Right renal cortex interstitium (tissue), 3 donors: ENCODE results near the gene EPSTI1. TPM values are rescaled to one million over a fixed set of nuclear protein-coding genes. Genes with fewer than 3 reads are reported as not detected.
"Not testable (repeated sequence)": the region's sequence is repeated elsewhere in the genome, so short reads cannot be mapped to it uniquely, and the experiment has no call there.

ENCODE experiments used
- DNase-seq, 3 donors: peaks; one replicate each; pipeline ENCODE4 v3.0.0-alpha.2; 2013; ENCODE audit warnings: low read depth in 3 of 3, low spot score in 2 of 3
- polyA plus RNA-seq, 3 donors: library from polyadenylated mRNA; unstranded; fragments of 120-200 nt; gene quantifications; one replicate each; pipeline ENCODE4 v1.2.1, GENCODE V29; 2013; ENCODE audit not compliant: insufficient read length in 3 of 3

EPSTI1 gene
- polyA plus RNA-seq, 3 donors: 13.6 to 15.9 (median 15.0) TPM

DNA sequence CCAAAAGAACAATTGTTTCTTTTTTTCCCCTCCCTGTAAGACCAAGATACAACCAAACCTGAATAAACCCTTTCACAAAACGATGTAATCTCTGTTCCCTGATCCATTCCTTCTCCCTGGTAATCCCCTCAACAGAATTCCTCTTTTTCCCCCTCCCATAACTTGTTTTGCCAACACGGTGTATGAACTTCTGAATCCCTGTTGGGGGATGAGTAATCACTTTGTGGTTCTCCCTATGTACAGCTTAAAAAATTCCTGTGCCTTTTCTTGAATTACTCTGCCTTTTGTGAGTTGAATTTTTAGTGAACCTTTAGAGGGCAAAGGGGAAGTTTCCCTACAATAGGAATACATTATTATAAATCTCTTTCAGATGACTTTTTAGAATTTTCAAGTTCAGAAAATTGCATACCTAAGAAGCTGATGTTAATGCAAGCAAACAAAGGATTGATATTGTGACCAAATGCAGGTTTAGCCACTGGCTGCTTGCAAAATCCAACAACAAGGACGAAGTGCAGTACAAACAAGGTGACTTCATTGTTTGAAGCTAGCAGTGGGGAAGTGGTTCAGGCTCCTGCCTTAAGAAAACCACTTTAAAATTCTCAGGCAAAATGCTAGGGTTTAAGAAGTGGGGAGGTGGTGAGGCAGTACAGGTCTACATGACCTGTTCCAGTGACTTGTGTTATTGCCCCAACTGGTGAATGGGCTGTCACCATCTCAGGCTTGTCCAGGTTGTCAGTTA, 15.0 kb upstream of the EPSTI1 start:
- no peak for DNase-seq

DNA sequence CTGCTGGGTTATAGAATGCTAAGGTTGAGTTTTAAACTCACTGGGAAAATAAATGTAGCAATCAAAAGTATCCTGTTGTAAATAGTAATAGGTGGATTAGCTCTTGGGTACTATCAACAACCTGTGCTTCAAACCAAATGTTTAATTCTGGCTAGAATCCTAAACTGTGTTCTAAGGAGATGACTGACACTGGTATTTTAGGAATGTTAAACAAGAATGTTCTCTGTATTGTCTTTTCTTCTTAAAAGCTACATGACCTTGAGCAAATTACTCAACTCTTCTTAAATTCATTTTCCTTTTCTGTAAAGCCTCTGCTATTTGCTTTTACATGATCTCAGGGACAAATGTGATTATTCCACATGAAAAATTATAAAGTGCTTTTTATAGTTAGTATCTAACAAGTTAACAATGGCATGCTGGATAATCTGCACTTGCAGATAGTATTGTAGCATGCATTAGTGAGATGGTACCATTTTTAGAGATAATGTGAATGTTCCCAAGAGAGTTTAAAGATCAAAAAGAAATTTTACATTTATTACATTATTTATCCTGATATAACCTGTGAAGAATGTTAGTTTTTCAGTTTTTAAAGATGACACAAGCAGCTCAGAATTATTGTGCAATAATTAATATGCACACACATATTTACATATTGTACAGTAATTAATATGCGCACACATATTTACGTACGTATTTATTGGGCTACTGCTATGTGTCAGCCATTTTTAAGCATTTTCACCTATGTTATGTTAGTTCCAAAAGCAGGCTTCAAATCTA, 13.6 kb upstream of the EPSTI1 start:
- no peak for DNase-seq

- DNase-seq: no peak
These were observed 11.7 kb upstream of the EPSTI1 start for GRCh38 chr13:43003729-43004128.

GRCh38 chr13:43003010-43003409, 11.0 kb upstream of the EPSTI1 start:
- no peak for DNase-seq

DNA sequence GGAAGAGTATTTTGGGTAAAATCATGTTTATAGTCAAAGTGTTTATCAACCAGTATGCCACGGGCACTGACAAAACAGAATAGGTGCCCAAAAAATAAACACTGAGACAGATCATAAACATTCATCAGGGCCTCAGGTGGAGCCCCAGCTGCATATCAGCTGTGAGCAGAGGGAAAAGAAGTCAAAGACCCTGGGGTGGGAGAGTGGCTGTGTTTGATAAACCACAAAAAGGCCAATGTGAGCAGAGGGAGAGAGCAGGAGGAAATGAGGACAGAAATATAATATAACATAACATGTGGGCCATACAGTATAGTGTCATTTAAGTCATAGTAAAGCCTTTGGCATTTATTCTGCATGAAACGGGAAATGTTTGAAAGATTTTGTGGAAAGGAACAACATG, 10.0 kb upstream of the EPSTI1 start:
- no peak for DNase-seq

DNA sequence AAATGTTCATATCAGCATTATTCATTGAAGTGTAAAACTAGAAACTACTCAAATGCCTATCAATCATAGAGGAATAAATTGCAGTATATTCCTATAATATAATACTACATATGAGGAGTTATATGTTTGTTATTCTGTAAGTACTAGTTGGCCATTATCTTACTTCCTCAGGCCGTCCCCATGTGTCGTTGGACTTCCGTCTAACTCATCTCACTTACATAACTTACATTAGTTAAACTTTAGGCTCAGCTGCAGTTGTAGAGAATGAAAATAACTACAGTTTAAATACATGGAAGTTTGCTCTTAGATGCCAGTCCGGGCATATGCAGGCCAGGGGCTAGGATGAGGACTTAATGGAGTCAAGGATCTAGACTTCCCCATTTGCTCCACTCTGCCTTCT, 8.6 kb upstream of the EPSTI1 start:
- no peak for DNase-seq

GRCh38 chr13:42999491-42999890, 7.5 kb upstream of the EPSTI1 start:
- DNase-seq: no peak

DNA sequence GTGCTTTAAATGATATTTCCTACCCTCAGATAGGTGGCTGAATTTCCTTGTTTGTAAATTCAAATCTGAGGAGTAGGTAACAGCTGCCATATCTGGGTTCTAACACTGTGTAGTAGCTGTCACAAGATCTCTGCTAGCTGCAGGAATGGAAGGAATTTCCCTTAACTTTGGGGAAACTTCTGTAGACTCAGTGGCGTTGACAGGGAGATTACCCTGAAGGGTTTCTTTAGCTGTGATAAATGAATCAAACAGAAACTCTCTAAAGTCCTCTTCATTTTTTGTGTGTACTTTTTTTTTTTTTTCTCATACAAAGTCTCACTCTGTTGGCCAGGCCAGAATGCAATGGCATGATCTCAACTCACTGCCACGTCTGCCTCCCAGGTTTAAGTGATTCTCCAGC, 5.3 kb upstream of the EPSTI1 start:
- DNase-seq: no peak

DNA sequence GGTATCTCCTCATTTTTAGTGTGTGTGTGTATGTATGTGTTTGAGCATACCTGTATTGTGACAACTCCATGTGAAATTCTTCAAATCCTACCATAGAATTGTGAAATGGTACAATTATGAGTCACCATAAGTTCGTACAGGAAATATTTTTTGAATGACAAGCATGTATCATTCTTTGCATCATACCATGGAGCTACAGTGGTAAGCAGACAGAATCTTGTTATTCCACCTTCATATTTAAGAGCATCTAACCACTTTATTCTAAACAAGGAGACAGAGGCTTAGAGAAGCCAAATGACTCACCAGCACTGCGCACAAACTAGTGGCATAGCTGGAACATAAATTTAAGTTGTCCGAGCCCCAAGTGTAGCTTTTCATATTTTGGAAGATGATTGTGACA, 4.5 kb upstream of the EPSTI1 start:
- no peak for DNase-seq

GRCh38 chr13:42994878-42995277, 2.8 kb upstream of the EPSTI1 start:
- no peak for DNase-seq

DNA sequence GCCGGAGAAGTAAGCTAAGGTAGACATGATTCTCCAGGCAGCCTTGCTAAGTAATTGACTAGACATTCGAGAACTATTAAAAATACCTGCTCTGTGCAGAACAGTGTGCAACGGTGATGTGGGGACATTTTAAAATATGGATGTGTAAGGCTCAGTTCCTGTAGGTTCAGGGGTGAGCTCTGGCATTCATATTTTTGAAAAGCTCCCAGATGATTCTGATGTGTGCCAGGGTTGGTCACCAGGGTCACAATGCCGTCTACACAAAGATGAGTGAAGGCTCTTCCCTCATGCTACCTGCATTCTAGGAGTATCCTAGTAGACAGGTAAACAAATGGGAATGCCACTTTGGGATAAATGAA, 702 bp upstream of the EPSTI1 start:
- no peak for DNase-seq

GRCh38 chr13:42991233-42991897, 676 bp downstream of the EPSTI1 start:
- DNase-seq: not testable (repeated sequence)

DNA sequence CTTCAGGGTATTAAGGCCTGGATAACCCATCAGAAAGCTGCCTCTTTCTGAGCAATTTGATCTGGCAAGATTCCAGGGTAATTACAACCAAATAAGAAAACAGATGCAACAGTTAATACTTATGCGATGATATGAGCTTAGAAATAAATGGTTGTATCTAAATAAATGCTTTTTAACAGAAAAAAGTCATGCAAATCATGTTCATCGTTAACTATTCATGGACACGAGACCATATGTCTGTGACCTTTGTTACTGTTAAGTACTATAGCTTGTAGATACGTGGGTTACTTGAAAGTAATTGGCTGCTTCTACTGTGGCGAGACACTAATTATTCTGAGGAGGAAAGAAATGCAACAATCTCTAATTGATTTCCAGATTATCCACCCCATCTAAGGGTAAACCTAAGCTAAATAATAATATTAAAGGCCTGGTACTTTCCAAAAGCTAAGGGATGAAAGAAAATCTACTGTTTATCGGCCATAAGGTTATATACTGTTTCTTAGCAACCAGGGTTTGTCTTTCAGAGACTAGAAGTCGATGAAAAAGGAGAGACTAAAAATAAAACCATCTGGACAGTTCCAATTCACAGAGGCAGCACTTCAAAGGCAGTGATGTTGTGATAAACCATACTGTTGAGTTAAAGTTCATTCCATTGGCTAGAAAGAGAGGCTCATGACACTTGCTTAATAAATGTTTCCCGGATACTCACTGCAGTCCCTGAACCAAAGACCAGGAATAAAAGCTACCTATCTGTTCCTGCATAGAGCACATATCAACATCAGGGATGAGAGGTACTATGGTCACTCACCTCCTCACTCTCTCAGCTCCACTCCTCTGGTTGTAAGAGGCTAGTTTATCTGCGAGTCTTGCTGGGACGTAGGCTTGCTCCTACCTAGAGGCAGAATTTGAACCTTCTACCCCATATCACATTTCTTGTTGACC, 1.5 kb downstream of the EPSTI1 start:
- no peak for DNase-seq

DNA sequence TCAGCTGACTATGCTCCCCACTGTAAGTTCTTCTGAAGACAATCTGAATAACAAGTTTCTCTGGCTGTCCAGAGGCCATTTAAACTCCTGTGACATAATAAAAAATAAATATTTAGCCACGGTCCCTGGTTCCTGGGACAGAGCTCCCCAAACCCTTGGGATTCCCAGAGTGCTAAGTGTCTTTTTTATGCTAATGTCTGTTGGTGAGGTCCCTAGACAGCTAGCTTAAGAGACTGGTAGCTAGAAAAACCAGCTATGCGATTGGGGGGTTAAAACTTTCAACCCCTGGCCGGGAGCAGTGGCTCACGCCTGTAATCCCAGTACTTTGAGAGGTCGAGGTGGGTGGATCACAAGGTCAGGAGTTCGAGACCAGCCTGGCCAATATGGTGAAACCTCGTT, 5.9 kb downstream of the EPSTI1 start:
- no peak for DNase-seq

DNA sequence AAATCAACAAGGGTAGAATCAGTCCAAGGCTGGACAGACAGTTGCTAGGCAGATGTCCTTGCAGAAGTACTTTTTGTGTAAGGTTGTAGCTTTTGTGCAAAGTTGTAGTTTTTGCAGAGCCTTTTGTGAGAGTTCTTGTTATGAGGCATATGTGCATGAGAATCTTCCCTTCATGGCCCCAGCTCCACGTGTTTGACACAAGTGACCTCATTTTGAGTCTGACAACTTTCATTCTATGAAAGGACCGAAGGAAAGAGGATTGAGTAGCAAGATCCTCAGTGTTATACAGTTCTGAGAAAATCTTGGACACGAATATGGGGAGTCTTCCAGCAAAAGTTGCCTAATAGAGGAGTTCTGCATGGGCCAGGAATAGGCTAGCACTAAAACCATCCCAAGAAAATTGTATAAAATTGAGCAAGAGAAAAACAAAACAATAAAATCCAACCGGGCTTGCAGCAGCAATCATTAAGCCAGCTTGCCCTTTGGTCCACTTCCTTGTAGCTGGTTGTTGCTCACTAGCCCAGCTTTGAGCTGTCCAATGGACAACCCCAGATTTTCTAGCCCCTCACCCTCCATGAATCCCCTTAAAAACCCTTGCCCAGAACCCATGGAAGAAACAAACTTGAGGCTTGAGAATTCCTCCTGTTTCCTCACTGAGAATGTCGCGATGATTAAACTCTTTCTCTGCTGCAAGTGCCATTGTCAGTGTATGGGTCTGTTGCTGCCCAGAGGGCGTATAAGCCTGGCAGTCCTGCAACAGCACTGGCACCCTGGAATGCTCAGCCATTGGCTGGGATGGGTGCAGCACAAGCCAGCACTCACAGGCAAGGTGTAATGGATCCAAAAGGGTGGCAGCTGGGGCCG, 6.5 kb downstream of the EPSTI1 start:
- DNase-seq: no peak

DNA sequence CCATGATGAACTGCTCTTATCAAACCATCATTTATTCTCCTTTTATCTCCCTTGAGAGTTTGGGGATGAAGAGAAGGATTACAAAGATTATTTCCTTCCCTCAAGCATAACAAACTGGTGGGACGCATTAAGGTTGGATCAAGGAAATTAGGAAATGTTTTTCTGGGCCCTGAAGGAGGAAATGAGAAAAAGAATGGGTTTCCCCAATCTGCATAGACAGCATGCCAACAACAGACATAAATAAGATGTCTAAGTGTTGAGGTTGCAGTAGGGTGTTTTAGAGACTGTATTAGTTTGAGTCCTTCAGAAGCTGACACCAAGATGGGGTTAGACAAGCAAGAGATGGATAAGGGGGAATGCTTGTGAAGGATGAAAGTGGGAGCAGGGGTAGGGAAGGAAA, 7.3 kb downstream of the EPSTI1 start:
- no peak for DNase-seq

- DNase-seq: no peak
These were observed 8.0 kb downstream of the EPSTI1 start for GRCh38 chr13:42984026-42984425.

GRCh38 chr13:42981853-42982252, 10.2 kb downstream of the EPSTI1 start:
- no peak for DNase-seq

- DNase-seq: no peak
These were observed 10.7 kb downstream of the EPSTI1 start for GRCh38 chr13:42981317-42981716.

DNA sequence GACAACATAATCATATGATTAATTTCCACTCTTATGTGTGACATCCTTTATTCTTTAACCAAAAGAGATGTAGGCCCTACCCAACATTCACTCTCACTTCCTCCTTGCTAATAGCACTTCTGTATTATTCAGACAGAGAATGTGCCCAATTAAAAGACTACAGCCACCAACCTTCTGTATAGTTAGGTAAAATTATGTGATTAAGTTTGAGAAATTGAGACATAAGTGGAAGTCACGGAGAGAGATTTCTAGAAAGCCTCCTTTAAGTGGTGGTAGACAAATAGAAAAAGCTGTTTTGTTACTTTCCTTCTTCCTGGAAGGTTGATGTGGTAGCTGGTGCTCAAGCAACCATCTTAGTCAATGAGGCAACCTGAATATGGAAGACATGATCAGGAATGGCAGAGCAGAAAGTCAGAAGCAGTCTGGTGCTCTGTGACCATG, 14.8 kb downstream of the EPSTI1 start:
- no peak for DNase-seq
